Fibroblast of villous mesenchyme (primary cell): ENCODE data around the gene GGA2. TPM values are rescaled to one million over a fixed set of nuclear protein-coding genes. Genes with fewer than 3 reads are reported as not detected.

Source experiments
- DNase-seq: peaks from one replicate; pipeline ENCODE4 v3.0.0-alpha.2; 2010; ENCODE audit warnings: low read depth
- H3K4me3 ChIP-seq: 2 replicates; pipeline ENCODE4 v1.5.1; 2011; ENCODE audit warnings: low read depth, mild to moderate bottlenecking, low read length
- CTCF ChIP-seq: IDR thresholded peaks from 2 replicates; pipeline ENCODE4 v1.5.1; 2012; ENCODE audit warnings: low read depth, mild to moderate bottlenecking, low read length; ENCODE audit not compliant: insufficient read depth
- total RNA-seq: library from RNA; depleted of rRNA; stranded (reverse); fragments of >200 nt; gene quantifications from 2 replicates; pipeline ENCODE4 v1.2.3, GENCODE V29; 2012

The GGA2 gene
- total RNA-seq, 1 donor: 24.2 TPM

DNA sequence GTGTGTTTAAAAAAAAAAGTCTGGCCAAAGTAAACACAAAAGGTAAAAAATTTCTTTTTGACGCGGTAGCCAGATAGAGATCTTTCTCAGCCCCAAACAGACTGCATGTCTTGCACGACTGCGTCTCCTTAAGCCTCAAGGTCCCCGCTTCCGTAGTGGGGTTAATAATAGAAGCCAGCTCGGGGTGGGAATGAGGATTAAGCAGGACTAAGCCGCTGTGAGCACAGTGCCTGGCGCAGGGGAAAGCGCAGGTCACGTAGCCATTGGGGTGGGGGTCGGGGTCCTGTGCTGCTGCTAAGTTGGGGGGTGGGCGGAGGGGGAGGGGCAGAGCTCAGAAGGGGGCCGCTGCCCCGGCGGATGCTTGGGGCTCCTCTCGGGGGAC, 521 bp downstream of the GGA2 start:
- peak; percentile 76 for DNase-seq
- peak overlapping the region; percentile 61 for H3K4me3 ChIP-seq
- no peak for TF ChIP-seq CTCF

GRCh38 chr16:23509441-23509754, 896 bp downstream of the GGA2 start:
- peak overlapping the region; percentile 61 for H3K4me3 ChIP-seq
- DNase-seq: no peak
- no peak for TF ChIP-seq CTCF

- H3K4me3 ChIP-seq: peak overlapping the region; percentile 61
- no peak for TF ChIP-seq CTCF
- peak; percentile 55 for DNase-seq
These were observed 1.5 kb downstream of the GGA2 start for GRCh38 chr16:23508589-23509440.

- TF ChIP-seq CTCF: no peak
- no peak overlapping the region for H3K4me3 ChIP-seq
- DNase-seq: no peak
These were observed 3.7 kb downstream of the GGA2 start for GRCh38 chr16:23506606-23506994.

DNA sequence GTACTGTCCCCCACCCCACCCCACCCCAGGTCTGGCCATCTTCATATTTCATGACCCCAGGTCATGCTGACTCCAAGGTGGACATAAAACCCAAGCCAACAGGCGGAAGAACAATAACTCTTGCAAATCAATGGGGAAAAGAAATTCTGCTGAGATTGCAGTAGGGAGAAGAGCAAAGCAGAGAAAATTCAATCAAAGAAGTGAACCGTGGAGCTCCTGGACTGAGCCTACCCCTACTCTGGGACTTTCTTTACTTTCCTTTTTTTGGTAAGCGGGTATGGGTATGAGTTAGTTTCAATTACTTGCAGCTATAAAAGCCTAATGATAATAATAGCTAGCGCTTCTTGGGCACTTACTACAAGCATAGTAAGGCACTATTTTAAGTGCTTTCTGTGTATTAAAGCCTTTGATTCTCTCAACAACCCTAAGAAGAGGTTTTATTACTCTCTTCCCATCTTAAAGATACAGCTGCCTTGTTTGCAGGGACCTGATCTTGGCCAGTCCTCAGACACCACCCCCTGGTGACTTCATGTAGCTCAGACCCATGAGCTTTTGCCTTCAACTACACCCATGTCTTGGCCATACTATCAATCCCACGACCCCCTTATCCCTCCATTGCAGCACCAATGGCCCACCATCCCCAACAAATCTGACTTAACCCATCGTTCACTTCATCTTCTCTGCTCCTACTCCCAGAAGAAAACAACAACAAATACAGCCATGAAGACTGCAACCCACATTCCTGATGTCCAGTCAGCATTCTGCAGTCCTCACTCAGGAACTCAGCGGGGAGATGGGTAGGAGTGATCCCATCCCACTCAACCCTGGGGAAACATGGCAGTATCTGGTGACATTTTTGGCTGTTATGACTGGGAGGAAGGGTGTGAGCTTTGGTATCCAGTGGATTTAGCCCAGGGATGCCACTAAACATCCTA, 4.4 kb downstream of the GGA2 start:
- no peak overlapping the region for H3K4me3 ChIP-seq
- no peak for TF ChIP-seq CTCF
- no peak for DNase-seq

- no peak overlapping the region for H3K4me3 ChIP-seq
- TF ChIP-seq CTCF: no peak
- no peak for DNase-seq
These were observed 5.1 kb downstream of the GGA2 start for GRCh38 chr16:23505180-23505665.
